HCT116 (cell line): ENCODE results near the gene BRMS1. TPM values are rescaled to one million over a fixed set of nuclear protein-coding genes. Genes with fewer than 3 reads are reported as not detected.
A peak's percentile ranks its signal among the peaks of the same experiment; 100 is the strongest.

Source experiments
- ATAC-seq: fragments of 200-7000 bp; cut with Tn5 transposase; 2 replicates; pipeline ENCODE4 v1.9.1; 2020; ENCODE audit warnings: mild to moderate bottlenecking, moderate library complexity
- BruUV-seq: library from RNA; stranded (reverse); fragments of 400-500 nt; replicated peaks from 2 replicates; lab custom pipeline; 2021; lab: Mats Ljungman, UMichigan
- CTCF ChIA-PET: fragments of 300-600 bp; sonication (Branson Sonifier 250); formaldehyde crosslinking; loops from one replicate; lab custom pipeline; 2021; ENCODE audit warnings: antibody characterized with exemption; lab: Charles Lee
- POLR2A ChIA-PET: fragments of 300-600, 350-600 bp; sonication (Branson Sonifier 250); formaldehyde crosslinking; loops from one replicate; lab custom pipeline; 2021; ENCODE audit warnings: antibody characterized with exemption; lab: Charles Lee
- RAD21 ChIA-PET, 2 experiments: fragments of 300-600 bp; sonication (Branson Sonifier 250); formaldehyde crosslinking; loops; one replicate each; lab custom pipeline; 2023; ENCODE audit warnings: low total read pairs in 2 of 2; ENCODE audit not compliant: uncharacterized antibody in 2 of 2, unreplicated experiment in 2 of 2, low non-redundant PET in 1 of 2; lab: Charles Lee
- DNase-seq: peaks from one replicate; pipeline ENCODE4 v3.0.0-alpha.2; 2010; ENCODE audit warnings: low read depth, low spot score
- H2AFZ ChIP-seq: fragments of 200-600 bp; shearing (Covaris generic), sonication (generic); 2 replicates; pipeline ENCODE4 v1.6.1; 2017; ENCODE audit warnings: low read depth, mixed run types, mixed read lengths, antibody characterized with exemption, low read length; ENCODE audit not compliant: poor library complexity, severe bottlenecking
- H3K27ac ChIP-seq: 2 replicates; pipeline ENCODE4 v1.5.1; 2012; ENCODE audit warnings: low read depth, low read length
- H3K27me3 ChIP-seq: fragments of 200-600 bp; sonication (generic); 2 replicates; pipeline ENCODE4 v1.6.1; 2016; ENCODE audit warnings: mixed run types, low read length, mixed read lengths; ENCODE audit not compliant: insufficient read depth
- H3K36me3 ChIP-seq, 2 experiments: fragments of 200-500 bp in 1 of 2; fragments of 200-600 bp in 1 of 2; sonication (Bioruptor generic) in 1 of 2; sonication (generic) in 1 of 2; 2 replicates each; pipeline versions ENCODE4 v1.5.1 to v1.6.1; 2014 to 2016; ENCODE audit warnings: low read length in 2 of 2, inconsistent platforms in 1 of 2, mixed read lengths in 1 of 2, mixed run types in 1 of 2; ENCODE audit not compliant: insufficient read depth in 2 of 2, control insufficient read depth in 1 of 2
- H3K4me1 ChIP-seq, 2 experiments: fragments of 200-600 bp in 1 of 2; sonication (generic) in 1 of 2; 2 replicates each; pipeline versions ENCODE4 v1.5.1 to v1.6.1; 2012 to 2017; ENCODE audit warnings: low read length in 2 of 2, inconsistent platforms in 1 of 2, mild to moderate bottlenecking in 1 of 2, mixed read lengths in 1 of 2, mixed run types in 1 of 2, moderate library complexity in 1 of 2; ENCODE audit not compliant: insufficient read depth in 2 of 2, control insufficient read depth in 1 of 2
- H3K4me2 ChIP-seq: fragments of 200-600 bp; sonication (generic); 2 replicates; pipeline ENCODE4 v1.6.1; 2017; ENCODE audit warnings: mixed run types, low read length, mixed read lengths
- H3K4me3 ChIP-seq, 2 experiments: fragments of 200-600 bp in 1 of 2; sonication (generic) in 1 of 2; replicated peaks in 1 of 2; 2 replicates each; pipeline ENCODE4 v1.5.1; 2011 to 2016; ENCODE audit warnings: low read length in 2 of 2, control low read depth in 1 of 2, low read depth in 1 of 2, mild to moderate bottlenecking in 1 of 2, mixed read lengths in 1 of 2, mixed run types in 1 of 2
- H3K79me2 ChIP-seq: fragments of 200-600 bp; sonication (generic); 2 replicates; pipeline ENCODE4 v1.6.1; 2017; ENCODE audit warnings: mild to moderate bottlenecking, mixed run types, low read length, moderate library complexity, mixed read lengths; ENCODE audit not compliant: insufficient read depth
- H3K9ac ChIP-seq: fragments of 200-600 bp; sonication (generic); 2 replicates; pipeline ENCODE4 v1.6.1; 2016; ENCODE audit warnings: low read length, mixed read lengths
- H3K9me2 ChIP-seq: fragments of 200-600 bp; sonication (generic), shearing (Covaris generic); 2 replicates; pipeline ENCODE4 v1.6.1; 2017; ENCODE audit warnings: mixed run types, mild to moderate bottlenecking, moderate library complexity; ENCODE audit not compliant: insufficient read depth
- H3K9me3 ChIP-seq, 2 experiments: fragments of 200-500 bp in 1 of 2; fragments of 200-600 bp in 1 of 2; sonication (Bioruptor generic) in 1 of 2; sonication (generic) in 1 of 2; 2 replicates each; pipeline ENCODE4 v1.6.1; 2014 to 2017; ENCODE audit warnings: low read length in 2 of 2, mixed read lengths in 2 of 2, inconsistent platforms in 1 of 2, low read depth in 1 of 2, mild to moderate bottlenecking in 1 of 2, mixed run types in 1 of 2, moderate library complexity in 1 of 2; ENCODE audit not compliant: control insufficient read depth in 1 of 2, insufficient read depth in 1 of 2
- H4K20me1 ChIP-seq: fragments of 200-600 bp; sonication (generic), shearing (Covaris generic); 2 replicates; pipeline ENCODE4 v1.6.1; 2017; ENCODE audit warnings: mixed run types, mild to moderate bottlenecking, moderate library complexity; ENCODE audit not compliant: insufficient read depth
- CBX3 ChIP-seq: IDR thresholded peaks from 2 replicates; pipeline ENCODE4 v1.6.1; 2012; ENCODE audit warnings: low read depth
- EGR1 ChIP-seq: IDR thresholded peaks from 2 replicates; pipeline ENCODE4 v1.6.1; 2012; ENCODE audit warnings: low read depth
- ELF1 ChIP-seq: IDR thresholded peaks from 2 replicates; pipeline ENCODE4 v1.6.1; 2012; ENCODE audit warnings: low read depth, borderline replicate concordance
- EZH2 ChIP-seq: fragments of 200-600 bp; sonication (generic); IDR thresholded peaks from 2 replicates; pipeline ENCODE4 v1.6.1; 2017; ENCODE audit warnings: antibody characterized with exemption, mixed run types
- EZH2phosphoT487 ChIP-seq: fragments of 200-600 bp; IDR thresholded peaks from 2 replicates; pipeline ENCODE4 v1.6.1; 2018; ENCODE audit warnings: antibody characterized with exemption, borderline replicate concordance
- FOSL1 ChIP-seq: IDR thresholded peaks from 2 replicates; pipeline ENCODE4 v1.6.1; 2012; ENCODE audit warnings: low read depth
- POLR2A ChIP-seq: IDR thresholded peaks from 2 replicates; pipeline ENCODE4 v1.7.0; 2011; ENCODE audit warnings: borderline replicate concordance; ENCODE audit not compliant: insufficient read depth, insufficient read length; ENCODE audit errors: extremely low read depth
- RAD21 ChIP-seq: IDR thresholded peaks from 2 replicates; pipeline ENCODE4 v1.6.1; 2012; ENCODE audit warnings: low read depth, mild to moderate bottlenecking
- SIN3A ChIP-seq: IDR thresholded peaks from 2 replicates; pipeline ENCODE4 v1.6.1; 2012; ENCODE audit warnings: low read depth
- SP1 ChIP-seq: IDR thresholded peaks from 2 replicates; pipeline ENCODE4 v1.6.1; 2012; ENCODE audit warnings: low read depth
- SRF ChIP-seq: IDR thresholded peaks from 2 replicates; pipeline ENCODE4 v1.6.1; 2012; ENCODE audit warnings: low read depth
- TCF7L2 ChIP-seq: IDR thresholded peaks from 2 replicates; pipeline ENCODE4 v1.7.0; 2011; ENCODE audit warnings: borderline replicate concordance, inconsistent platforms; ENCODE audit not compliant: insufficient read depth, insufficient read length; ENCODE audit errors: extremely low read depth
- YY1 ChIP-seq: IDR thresholded peaks from 2 replicates; pipeline ENCODE4 v1.6.1; 2011; ENCODE audit warnings: low read length, low read depth, moderate library complexity, mild to moderate bottlenecking; ENCODE audit not compliant: insufficient replicate concordance; ENCODE audit errors: extremely low read depth
- ZFX ChIP-seq: fragments of 450-650 bp; IDR thresholded peaks from 2 replicates; pipeline ENCODE4 v1.6.1; 2017
- ZNF274 ChIP-seq: fragments of 200-500 bp; sonication (Bioruptor generic); IDR thresholded peaks from 2 replicates; pipeline ENCODE4 v1.6.1; 2014; ENCODE audit warnings: mild to moderate bottlenecking, low read depth, low read length, inconsistent platforms
- intact Hi-C: fragments of 100-400 bp; cut with micrococcal nuclease; formaldehyde crosslinking; loops from 2 replicates; pipeline ENCODE4 v1.10.0; 2022
- total RNA-seq: library from RNA; stranded (reverse); gene quantifications from one replicate; pipeline ENCODE4 v1.2.1, GENCODE V29; 2021; ENCODE audit not compliant: unreplicated experiment
- TF ChIP-seq, protein P1 (sequence below): IDR thresholded peaks from 2 replicates; pipeline ENCODE4 v1.6.1; 2011; ENCODE audit warnings: mild to moderate bottlenecking, low read length, moderate library complexity; ENCODE audit not compliant: insufficient replicate concordance; ENCODE audit errors: extremely low read depth
- TF ChIP-seq, protein P2 (sequence below): IDR thresholded peaks from 2 replicates; pipeline ENCODE4 v1.6.1; 2012
- TF ChIP-seq, protein P3 (sequence below): IDR thresholded peaks from 2 replicates; pipeline ENCODE4 v1.6.1; 2012
- TF ChIP-seq, protein P4 (sequence below): IDR thresholded peaks from 2 replicates; pipeline ENCODE4 v1.6.1; 2012; ENCODE audit warnings: low read depth

The BRMS1 gene
- total RNA-seq, 1 experiment from 2014 or later, result 42.1 TPM

DNA sequence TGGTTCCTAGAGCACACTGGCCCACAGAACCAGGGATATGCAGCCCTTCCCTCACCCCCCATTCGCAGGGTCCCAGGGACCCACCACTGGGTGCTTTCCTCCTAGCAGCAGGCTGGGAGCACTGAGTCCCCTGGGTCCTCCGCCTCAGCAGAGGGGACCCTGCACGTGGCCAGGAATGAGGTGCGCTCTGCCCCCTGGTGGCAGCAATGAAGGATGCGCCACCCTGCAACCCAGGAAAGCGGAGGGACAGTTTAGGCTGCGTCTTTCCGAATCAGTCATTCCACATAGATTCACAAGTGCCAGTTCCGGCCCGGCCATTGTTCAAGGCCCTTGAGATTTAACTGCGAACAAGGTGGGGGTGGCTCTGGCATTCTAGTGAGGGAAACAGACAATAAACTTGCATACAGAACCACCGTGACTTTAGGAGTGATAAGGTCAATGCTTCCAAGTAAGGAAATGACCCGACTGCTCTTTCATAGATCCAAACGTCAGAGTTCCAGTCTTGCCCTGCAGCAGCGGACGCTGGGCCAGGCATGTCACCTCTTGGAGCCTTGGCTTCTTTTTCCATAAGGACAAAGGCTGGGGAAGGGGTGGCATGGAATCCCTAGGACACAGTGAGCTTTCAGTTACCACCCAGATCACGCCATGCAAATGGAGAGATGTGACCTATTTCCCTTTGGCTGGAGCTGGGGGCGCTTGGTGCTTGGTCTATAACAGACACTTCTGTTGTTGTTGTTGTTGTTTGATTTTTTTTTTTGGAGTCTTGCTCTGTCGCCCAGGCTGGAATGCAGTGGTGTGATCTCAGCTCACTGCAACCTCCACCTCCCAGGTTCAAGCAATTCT is 16.4 kb downstream of the BRMS1 start:
- H3K9me2 ChIP-seq, result no peaks in the 10 kb centered on the region
- H3K4me1 ChIP-seq, result peaks cover 17 to 57% of the 10 kb centered on the region in 2 experiments
- DNase-seq (peak; percentile 54), ATAC-seq (peak; percentile 86)
- H3K27me3 ChIP-seq, result no peaks in the 10 kb centered on the region
- peaks cover 0 to 13% of the 10 kb centered on the region in 2 experiments; a peak in 1 of 4 replicates for H3K36me3 ChIP-seq
- peak overlapping the region; percentile 73 for H3K4me2 ChIP-seq
- H3K9me3 ChIP-seq, result no peaks in the 10 kb centered on the region
- peak overlapping the region; percentile 56 for H3K9ac ChIP-seq
- RAD21 ChIA-PET, result interaction anchor here in 1 of 2 experiments (1.9 kb wide), 1 partner anchor 16 kb away, joined by 6 read pairs; no protein-coding TSS in a partner anchor
- no peaks in the 10 kb centered on the region for H4K20me1 ChIP-seq
- no TSS peak for BruUV-seq
- H3K79me2 ChIP-seq, result no peaks in the 10 kb centered on the region
- POLR2A ChIA-PET, result interaction anchor here (1.0 kb wide), 1 partner anchor 16 kb away, joined by 3 read pairs; no protein-coding TSS in a partner anchor
- intact Hi-C loops, result loop anchor here (1.0 kb wide), 1 partner anchor 16 kb away; no protein-coding TSS in a partner anchor
- H3K27ac ChIP-seq, result peak overlapping the region; percentile 41
- H2AFZ ChIP-seq, result peak overlapping the region; percentile 42
- CTCF ChIA-PET, result interaction anchor here (3.7 kb wide), 1 partner anchor 16 kb away, joined by 42 read pairs; no protein-coding TSS in a partner anchor
- peak overlapping the region in 1 of 2 experiments; percentile 21; a peak in 1 of 4 replicates for H3K4me3 ChIP-seq
- TF ChIP-seq ZFX (no peak), ZNF274 (no peak), TCF7L2 (no peak), SRF (no peak), ELF1 (no peak), SIN3A (no peak), EGR1 (no peak), RAD21 (no peak), FOSL1 (no peak), YY1 (peak; percentile 67), EZH2phosphoT487 (no peak), SP1 (no peak), POLR2A (no peak), CBX3 (no peak), EZH2 (no peak)
- TF ChIP-seq, protein P1, sequence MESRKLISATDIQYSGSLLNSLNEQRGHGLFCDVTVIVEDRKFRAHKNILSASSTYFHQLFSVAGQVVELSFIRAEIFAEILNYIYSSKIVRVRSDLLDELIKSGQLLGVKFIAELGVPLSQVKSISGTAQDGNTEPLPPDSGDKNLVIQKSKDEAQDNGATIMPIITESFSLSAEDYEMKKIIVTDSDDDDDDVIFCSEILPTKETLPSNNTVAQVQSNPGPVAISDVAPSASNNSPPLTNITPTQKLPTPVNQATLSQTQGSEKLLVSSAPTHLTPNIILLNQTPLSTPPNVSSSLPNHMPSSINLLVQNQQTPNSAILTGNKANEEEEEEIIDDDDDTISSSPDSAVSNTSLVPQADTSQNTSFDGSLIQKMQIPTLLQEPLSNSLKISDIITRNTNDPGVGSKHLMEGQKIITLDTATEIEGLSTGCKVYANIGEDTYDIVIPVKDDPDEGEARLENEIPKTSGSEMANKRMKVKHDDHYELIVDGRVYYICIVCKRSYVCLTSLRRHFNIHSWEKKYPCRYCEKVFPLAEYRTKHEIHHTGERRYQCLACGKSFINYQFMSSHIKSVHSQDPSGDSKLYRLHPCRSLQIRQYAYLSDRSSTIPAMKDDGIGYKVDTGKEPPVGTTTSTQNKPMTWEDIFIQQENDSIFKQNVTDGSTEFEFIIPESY, result no peak
- TF ChIP-seq, protein P2, sequence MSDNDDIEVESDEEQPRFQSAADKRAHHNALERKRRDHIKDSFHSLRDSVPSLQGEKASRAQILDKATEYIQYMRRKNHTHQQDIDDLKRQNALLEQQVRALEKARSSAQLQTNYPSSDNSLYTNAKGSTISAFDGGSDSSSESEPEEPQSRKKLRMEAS, result no peak
- TF ChIP-seq, protein P3, sequence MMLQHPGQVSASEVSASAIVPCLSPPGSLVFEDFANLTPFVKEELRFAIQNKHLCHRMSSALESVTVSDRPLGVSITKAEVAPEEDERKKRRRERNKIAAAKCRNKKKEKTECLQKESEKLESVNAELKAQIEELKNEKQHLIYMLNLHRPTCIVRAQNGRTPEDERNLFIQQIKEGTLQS, result no peak
- TF ChIP-seq, protein P4, sequence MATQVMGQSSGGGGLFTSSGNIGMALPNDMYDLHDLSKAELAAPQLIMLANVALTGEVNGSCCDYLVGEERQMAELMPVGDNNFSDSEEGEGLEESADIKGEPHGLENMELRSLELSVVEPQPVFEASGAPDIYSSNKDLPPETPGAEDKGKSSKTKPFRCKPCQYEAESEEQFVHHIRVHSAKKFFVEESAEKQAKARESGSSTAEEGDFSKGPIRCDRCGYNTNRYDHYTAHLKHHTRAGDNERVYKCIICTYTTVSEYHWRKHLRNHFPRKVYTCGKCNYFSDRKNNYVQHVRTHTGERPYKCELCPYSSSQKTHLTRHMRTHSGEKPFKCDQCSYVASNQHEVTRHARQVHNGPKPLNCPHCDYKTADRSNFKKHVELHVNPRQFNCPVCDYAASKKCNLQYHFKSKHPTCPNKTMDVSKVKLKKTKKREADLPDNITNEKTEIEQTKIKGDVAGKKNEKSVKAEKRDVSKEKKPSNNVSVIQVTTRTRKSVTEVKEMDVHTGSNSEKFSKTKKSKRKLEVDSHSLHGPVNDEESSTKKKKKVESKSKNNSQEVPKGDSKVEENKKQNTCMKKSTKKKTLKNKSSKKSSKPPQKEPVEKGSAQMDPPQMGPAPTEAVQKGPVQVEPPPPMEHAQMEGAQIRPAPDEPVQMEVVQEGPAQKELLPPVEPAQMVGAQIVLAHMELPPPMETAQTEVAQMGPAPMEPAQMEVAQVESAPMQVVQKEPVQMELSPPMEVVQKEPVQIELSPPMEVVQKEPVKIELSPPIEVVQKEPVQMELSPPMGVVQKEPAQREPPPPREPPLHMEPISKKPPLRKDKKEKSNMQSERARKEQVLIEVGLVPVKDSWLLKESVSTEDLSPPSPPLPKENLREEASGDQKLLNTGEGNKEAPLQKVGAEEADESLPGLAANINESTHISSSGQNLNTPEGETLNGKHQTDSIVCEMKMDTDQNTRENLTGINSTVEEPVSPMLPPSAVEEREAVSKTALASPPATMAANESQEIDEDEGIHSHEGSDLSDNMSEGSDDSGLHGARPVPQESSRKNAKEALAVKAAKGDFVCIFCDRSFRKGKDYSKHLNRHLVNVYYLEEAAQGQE, result no peak
